AG10803 (cell line): ENCODE results near the gene SLC35D2.
"Not testable (repeated sequence)": the region's sequence is repeated elsewhere in the genome, so short reads cannot be mapped to it uniquely, and the experiment has no call there.

Experiments used
- DNase-seq: peaks from one replicate; pipeline ENCODE4 v3.0.0; 2010; ENCODE audit warnings: low read depth
- H3K4me3 ChIP-seq: 2 replicates; pipeline ENCODE4 v1.5.1; 2011; ENCODE audit warnings: mild to moderate bottlenecking, low read length, control low read depth
- CTCF ChIP-seq: conservative IDR thresholded peaks from 2 replicates; pipeline ENCODE4 v1.5.1; 2011; ENCODE audit warnings: mild to moderate bottlenecking, low read length, control low read depth, inconsistent platforms

Gene SLC35D2

GRCh38 chr9:96333958-96334357 lies 49.6 kb downstream of the SLC35D2 start:
- DNase-seq, result no peak
- no peak for TF ChIP-seq CTCF
- H3K4me3 ChIP-seq, result no peak overlapping the region

- TF ChIP-seq CTCF, result no peak
Measured at GRCh38 chr9:96331236-96331947, 52.1 kb downstream of the SLC35D2 start.

GRCh38 chr9:96327694-96328352 lies 55.7 kb downstream of the SLC35D2 start:
- peak; percentile 51 for DNase-seq
- peak; percentile 83 for TF ChIP-seq CTCF
- no peak overlapping the region for H3K4me3 ChIP-seq

More at GRCh38 chr9:96331236-96331947, 52.1 kb downstream of the SLC35D2 start:
- DNase-seq, result peak; percentile 18
- no peak overlapping the region for H3K4me3 ChIP-seq

GRCh38 chr9:96323169-96323568 lies 60.3 kb downstream of the SLC35D2 start:
- no peak for TF ChIP-seq CTCF
- no peak for DNase-seq
- H3K4me3 ChIP-seq, result no peak overlapping the region

- not testable (repeated sequence) for DNase-seq, H3K4me3 ChIP-seq
Measured at GRCh38 chr9:96322736-96323135, 60.8 kb downstream of the SLC35D2 start.

GRCh38 chr9:96322210-96322609 lies 61.3 kb downstream of the SLC35D2 start:
- not testable (repeated sequence) for H3K4me3 ChIP-seq, DNase-seq

- no peak for DNase-seq
- no peak overlapping the region for H3K4me3 ChIP-seq
- TF ChIP-seq CTCF, result no peak
Measured at GRCh38 chr9:96321515-96321914, 62.0 kb downstream of the SLC35D2 start.

GRCh38 chr9:96320749-96321280 lies 62.7 kb downstream of the SLC35D2 start:
- DNase-seq, result no peak
- H3K4me3 ChIP-seq, result no peak overlapping the region
- no peak for TF ChIP-seq CTCF
